Measurements from ENCODE around the gene PBLD. TPM values are rescaled to one million over a fixed set of nuclear protein-coding genes. Genes with fewer than 3 reads are reported as not detected.

Gene PBLD
- total RNA-seq, 1 donor from 2014 or later, result 5.1 TPM

- Histone ChIP-seq H3K27me3 (ENCODE audit: low read depth) (no peaks in the 10 kb centered on the region), H3K4me1 (no peaks in the 10 kb centered on the region), H3K4me3 (no peak overlapping the region), H3K9me3 (replicated peaks) (no peaks in the 10 kb centered on the region), H3K36me3 (no peaks in the 10 kb centered on the region), H3K27ac (replicated peaks) (no peak overlapping the region)
- TF ChIP-seq CTCF (IDR thresholded peaks at IDR 0.05; ENCODE audit: borderline replicate concordance), result no peak
- DNase-seq, result no peak
- intact Hi-C loops (cut with micrococcal nuclease), result no loop called here
These were observed 90.7 kb downstream of the PBLD start for GRCh38 chr10:68242051-68242450.

GRCh38 chr10:68239596-68240150, 93.1 kb downstream of the PBLD start:
- no peak for TF ChIP-seq CTCF (IDR thresholded peaks at IDR 0.05; ENCODE audit: borderline replicate concordance)
- DNase-seq, result no peak

GRCh38 chr10:68239069-68239468, 93.7 kb downstream of the PBLD start:
- Histone ChIP-seq H3K27ac (replicated peaks) (no peak overlapping the region), H3K27me3 (ENCODE audit: low read depth) (no peaks in the 10 kb centered on the region), H3K36me3 (no peaks in the 10 kb centered on the region), H3K4me1 (no peaks in the 10 kb centered on the region), H3K4me3 (no peak overlapping the region), H3K9me3 (replicated peaks) (no peaks in the 10 kb centered on the region)
- intact Hi-C loops (cut with micrococcal nuclease), result no loop called here
- TF ChIP-seq CTCF (IDR thresholded peaks at IDR 0.05; ENCODE audit: borderline replicate concordance), result no peak
- no peak for DNase-seq

More at GRCh38 chr10:68239596-68240150, 93.1 kb downstream of the PBLD start:
- Histone ChIP-seq H3K9me3 (replicated peaks) (no peaks in the 10 kb centered on the region), H3K4me1 (no peaks in the 10 kb centered on the region), H3K27ac (replicated peaks) (no peak overlapping the region), H3K4me3 (no peak overlapping the region), H3K36me3 (no peaks in the 10 kb centered on the region), H3K27me3 (ENCODE audit: low read depth) (no peaks in the 10 kb centered on the region)
- intact Hi-C loops (cut with micrococcal nuclease), result no loop called here

- DNase-seq, result no peak
- Histone ChIP-seq H3K27me3 (ENCODE audit: low read depth) (no peaks in the 10 kb centered on the region), H3K4me1 (no peaks in the 10 kb centered on the region), H3K27ac (replicated peaks) (no peak overlapping the region), H3K36me3 (no peaks in the 10 kb centered on the region), H3K9me3 (replicated peaks) (no peaks in the 10 kb centered on the region), H3K4me3 (no peak overlapping the region)
- intact Hi-C loops (cut with micrococcal nuclease), result no loop called here
- TF ChIP-seq CTCF (IDR thresholded peaks at IDR 0.05; ENCODE audit: borderline replicate concordance), result no peak
These were observed 94.4 kb downstream of the PBLD start for GRCh38 chr10:68238371-68238770.

GRCh38 chr10:68237173-68237572, 95.6 kb downstream of the PBLD start:
- no peak for DNase-seq
- Histone ChIP-seq H3K27me3 (ENCODE audit: low read depth) (no peaks in the 10 kb centered on the region), H3K27ac (replicated peaks) (no peak overlapping the region), H3K9me3 (replicated peaks) (no peaks in the 10 kb centered on the region), H3K4me1 (no peaks in the 10 kb centered on the region), H3K4me3 (no peak overlapping the region), H3K36me3 (no peaks in the 10 kb centered on the region)
- TF ChIP-seq CTCF (IDR thresholded peaks at IDR 0.05; ENCODE audit: borderline replicate concordance), result no peak
- intact Hi-C loops (cut with micrococcal nuclease), result no loop called here
